ENCODE measurements around the gene LONRF2. TPM values are rescaled to one million over a fixed set of nuclear protein-coding genes. Genes with fewer than 3 reads are reported as not detected.
"Not testable (repeated sequence)": the region's sequence is repeated elsewhere in the genome, so short reads cannot be mapped to it uniquely, and the experiment has no call there.

The LONRF2 gene
- total RNA-seq, 1 donor from 2014 or later = under 0.01 TPM

DNA sequence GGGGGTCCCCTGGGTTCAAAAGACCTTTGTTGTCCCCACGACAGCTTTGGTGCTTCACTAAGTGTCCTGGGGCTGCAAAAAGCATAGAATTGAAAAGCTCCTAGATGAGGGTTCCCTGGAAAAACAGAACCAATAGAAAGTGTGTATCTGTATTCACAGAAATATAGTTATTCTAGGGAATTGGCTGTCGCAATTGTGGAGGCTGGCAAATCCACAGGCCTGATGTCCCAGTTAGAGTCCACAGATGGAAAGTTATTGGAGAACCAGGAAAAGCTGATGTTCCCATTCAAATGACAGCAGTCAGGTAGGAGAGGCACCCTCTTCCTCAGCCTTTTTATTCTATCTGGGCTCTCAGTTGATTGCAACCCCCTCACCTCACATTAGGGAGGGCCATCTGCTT lies 65.5 kb downstream of the LONRF2 start:
- DNase-seq (ENCODE audit: extremely low read depth, low read depth, low spot score) = no peak

DNA sequence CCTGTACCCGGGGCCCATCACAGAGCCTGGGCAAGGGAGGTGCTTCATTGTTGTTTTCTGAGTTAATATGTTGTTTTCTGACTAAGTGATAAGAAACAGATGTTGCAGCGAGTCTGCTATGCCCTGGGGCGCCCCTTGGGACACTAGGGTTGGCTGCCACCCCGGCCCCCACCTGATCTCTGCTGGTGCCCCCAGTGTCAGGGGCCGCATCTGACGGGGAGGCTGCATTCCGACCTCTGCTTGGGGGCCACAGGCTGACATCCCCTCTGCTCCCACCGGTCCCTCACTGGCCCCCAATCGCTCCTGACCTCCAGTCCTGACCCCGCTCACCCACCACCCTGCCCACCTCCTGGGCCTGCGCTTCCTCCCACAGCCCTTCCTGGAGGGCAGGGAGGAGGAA lies 65.9 kb downstream of the LONRF2 start:
- no peak for DNase-seq (ENCODE audit: extremely low read depth, low read depth, low spot score)

DNA sequence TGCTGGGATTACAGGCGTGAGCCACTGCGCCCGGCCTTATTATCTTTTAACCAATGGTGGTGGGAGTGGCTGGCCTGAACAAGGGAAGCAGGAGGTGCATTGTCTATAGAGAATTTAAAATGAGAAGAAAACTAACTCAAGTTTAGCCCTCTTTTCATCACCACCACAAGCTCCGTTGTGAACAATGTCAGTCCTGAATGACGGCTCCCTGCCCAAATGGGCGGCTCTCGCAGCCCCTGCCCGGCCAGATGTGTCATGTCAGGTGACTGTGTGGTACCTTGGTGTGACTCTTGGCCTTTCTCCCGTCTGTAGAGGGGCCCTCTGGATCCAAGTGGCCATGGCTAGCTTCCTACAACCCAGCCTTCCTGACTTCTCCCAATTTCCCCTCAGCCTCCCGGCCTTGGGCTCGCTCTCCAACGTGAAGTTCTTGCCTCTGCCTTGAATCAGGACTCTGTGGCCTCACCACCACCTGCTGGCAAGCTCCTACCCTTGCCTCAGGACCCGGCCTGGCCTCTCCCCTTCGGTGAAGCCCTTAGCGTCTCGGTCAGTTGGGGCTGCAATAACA lies 67.6 kb downstream of the LONRF2 start:
- no peak for DNase-seq (ENCODE audit: extremely low read depth, low read depth, low spot score)

DNA sequence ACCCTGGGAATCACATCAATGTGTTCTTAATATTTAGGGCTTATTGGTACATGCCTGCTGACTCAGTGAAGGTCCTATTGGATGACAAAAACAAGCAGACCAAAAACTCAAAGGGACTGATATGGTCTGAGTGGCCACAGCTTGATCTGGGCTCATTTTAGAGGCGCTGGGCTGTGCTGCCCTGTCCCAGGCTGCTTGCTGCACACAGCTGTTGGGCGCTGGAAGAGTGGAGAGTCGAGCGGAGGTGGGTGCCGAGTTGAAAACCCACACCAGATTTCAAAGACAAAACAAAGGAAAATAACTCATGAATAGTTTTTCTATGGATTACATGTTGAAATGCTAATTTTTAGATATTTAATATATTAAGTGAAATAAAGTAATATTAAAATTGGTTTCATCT lies 68.5 kb downstream of the LONRF2 start:
- DNase-seq (ENCODE audit: extremely low read depth, low read depth, low spot score) = no peak

DNA sequence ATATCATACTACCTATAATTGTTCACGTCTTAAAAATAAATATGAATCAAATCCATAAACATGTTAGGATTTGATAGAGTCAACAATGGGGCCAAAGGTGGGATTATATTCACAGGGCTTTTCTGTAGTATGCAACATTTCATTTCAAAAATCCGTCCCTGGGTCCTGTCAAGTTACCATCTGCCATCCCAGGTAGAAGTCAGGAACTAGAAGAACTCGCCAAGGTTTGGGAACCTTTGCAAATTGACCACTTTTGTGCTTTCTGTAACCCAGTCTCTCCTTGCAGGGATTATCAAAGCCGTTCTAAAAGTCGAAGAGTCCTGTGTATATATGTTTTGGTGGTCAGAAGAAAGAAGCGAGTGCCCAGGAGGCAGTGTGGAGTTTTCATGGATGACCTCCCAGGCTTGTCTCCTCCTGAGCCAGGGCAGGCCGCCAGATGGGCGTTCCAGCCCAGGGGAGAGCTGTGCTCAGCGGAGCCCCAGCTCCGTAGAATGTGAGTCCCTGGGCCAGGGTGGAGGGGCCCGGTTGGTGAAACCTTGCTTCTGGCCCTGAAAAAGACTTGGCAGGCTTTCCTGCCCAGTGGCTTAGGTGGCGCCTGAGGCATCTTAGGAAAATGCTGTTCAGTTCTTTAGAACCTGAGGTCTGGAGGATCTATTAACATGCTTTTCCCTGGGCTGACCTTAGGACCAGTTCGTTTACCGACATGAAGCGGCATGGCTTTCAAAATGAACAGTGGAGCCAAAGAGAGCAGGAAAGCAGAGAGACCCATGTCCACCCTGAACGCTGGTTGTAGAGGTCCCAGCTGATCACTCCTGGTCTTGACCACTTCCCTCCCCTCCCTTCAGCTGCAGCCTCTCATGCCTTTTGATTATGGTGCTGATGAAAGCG lies 69.2 kb downstream of the LONRF2 start:
- no peak for DNase-seq (ENCODE audit: extremely low read depth, low read depth, low spot score)

DNA sequence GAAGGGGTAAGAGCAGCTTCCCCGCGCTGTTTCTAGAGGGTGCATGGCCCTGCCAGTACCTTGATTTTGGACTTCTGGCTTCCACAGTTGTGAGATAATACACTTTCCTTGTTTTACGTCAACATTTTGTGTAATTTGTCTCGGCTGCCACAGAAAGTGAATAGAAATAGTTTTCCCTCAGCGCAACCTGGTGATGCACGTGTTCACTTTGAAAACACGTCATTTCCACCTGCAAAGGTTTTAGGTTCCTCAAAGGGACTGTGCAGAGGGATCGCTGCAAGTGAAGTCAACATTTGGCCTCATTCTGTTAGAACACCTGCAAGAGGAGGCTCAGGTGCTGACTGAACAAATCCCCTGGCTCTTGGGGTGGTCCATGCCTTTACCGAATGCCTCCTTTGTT lies 71.7 kb downstream of the LONRF2 start:
- no peak for DNase-seq (ENCODE audit: extremely low read depth, low read depth, low spot score)

DNA sequence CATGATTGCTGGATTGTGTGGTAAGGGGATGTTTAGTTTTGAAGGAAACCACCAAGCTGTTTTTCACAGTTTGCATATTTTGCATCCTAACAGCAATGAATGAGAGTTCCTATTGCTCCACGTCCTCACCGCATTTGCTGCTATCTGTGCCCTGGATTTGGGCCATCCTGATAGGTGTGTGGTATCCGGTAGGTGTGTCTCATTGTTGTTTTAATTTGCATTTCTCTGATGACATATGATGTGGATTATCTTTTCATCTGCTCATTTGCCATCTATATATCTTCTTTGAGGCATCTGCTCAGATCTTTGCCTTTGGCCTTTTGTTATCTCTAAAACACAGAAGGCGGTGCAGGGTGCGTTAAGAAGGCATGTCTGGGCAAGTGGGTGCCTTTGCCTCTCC lies 73.3 kb downstream of the LONRF2 start:
- no peak for DNase-seq (ENCODE audit: extremely low read depth, low read depth, low spot score)

DNA sequence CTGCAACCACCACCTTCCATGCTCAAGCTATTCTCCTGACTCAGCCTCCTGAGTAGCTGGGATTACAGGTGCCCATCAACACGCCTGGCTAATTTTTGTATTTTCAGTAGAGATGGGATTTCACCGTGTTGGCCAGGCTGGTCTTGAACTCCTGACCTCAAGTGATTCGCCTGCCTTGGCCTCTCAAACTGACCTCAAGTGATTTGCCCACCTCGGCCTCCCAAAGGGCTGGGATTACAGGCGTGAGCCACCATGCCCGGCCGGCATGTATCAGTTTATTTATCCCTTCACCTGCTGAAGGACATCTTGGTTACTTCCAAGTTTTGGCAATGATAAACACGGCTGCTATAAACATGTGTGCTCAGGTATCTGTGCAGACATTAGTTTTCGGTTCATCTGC lies 73.7 kb downstream of the LONRF2 start:
- not testable (repeated sequence) for DNase-seq (ENCODE audit: extremely low read depth, low read depth, low spot score)

DNA sequence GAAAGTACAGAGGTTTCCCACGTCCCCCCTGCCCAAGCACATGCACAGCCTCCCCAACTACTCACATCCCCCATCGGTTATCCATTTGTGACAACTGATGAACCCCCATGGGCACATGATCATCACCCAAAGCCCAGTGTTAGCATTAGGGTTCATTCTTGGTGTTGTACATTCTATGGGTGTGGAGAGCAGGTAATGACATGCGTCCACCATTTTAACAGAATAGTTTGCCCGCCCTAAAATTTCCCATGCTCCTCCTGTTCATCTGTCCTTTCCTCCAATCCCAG lies 74.3 kb downstream of the LONRF2 start:
- DNase-seq (ENCODE audit: extremely low read depth, low read depth, low spot score) = no peak

DNA sequence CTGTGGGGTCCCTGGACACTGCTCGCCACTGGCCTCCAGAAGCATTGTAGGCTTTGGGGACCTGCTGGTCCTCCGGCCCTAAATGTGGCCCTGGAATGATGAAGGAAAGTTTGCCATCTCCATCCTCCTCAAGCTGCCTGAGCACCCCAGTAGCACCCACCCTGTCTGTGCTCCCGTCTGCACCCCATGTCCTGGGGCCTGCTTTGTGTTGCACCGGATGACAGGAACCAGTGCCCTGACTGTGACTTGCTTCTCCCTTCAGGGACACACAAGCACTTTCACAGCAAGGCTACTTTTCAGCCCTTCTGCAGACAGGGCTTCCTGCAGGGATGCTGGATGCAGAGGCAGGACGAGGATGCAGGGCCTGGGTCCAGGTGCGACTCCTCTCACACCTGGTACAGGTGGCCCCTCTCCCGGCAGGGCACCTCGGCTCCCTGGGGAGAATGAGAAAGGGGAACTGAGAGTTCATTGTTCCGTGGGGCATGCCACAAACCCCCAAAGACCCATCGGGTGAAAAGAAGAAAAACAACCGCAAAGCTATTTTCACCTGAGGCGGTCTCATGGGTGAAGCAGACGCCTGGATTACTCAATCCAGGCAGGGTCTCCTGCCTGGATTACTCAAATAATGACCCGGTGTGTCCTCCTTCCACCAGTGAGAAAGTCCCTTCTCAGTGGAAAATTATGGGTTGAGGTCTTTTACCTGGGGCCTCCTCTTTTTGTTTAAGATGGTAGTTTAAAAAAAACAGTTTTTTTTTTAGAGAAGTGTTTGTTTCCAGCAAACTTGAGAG lies 74.9 kb downstream of the LONRF2 start:
- no peak for DNase-seq (ENCODE audit: extremely low read depth, low read depth, low spot score)

DNA sequence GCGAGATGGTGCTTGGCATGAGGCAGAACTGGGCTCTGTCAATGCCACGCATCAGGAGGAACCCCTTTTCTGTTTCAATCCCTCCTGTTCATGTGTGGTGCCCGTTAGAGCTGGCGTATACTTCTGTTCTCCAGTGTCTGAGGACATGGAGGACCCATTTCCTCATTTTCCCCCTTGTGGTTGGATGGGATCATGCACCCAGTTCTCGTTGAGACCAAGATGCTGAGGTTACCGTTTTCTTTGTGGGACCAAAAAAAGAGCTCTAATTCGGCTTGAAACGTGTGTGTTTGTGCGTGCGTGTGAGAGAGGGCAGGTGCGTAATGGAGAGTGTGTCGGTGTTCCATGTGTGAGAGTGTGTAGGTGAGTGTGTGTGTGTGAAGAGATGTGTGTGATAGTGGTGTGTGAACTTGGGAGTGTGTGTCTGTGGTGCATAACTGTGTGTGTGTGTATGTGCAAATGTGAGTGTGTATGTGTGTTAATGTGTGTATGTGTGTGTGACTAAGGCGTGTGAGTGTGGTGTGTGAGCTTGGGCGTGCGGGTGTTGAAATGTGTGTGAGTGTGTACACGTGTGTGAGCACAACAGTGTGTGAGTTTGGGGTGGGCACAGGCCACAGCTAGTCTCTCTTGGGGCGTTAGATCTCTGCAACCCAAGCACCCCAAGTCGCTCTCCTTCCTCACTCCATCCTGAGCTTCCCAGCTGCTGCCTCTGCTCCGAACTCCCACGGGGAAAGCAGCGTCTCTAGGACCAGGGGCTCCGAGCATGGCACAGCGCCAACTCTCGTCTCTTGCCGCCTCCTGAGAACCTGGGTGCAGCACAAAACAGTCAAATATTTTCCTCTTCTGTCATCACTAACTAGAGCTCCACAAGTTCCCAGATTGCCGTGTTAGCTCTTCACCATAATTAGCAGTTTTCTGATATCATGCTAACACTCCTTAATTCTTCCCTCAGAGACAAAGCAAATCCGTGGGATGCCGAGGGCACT lies 75.8 kb downstream of the LONRF2 start:
- peak; percentile 9 for DNase-seq (ENCODE audit: extremely low read depth, low read depth, low spot score)

DNA sequence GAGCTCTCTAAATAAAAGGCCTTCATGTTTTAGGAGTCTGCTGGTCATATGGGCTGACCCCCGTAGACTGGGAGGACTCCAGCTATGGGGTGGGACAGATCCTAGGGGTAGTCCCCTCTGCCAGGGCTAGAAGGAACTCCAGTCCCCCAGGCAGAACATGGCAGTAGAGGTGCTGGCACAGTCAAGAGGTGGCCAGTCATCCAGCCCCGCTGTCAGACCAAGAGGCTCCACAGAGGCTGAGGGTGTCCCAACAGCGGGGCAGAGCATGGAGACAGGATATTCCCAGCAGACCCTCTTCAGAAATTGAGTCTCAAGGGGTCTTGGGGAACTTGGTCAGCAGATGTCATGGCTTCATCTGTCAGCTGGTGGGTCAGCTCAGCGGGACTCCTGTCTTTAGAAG lies 76.6 kb downstream of the LONRF2 start:
- DNase-seq (ENCODE audit: extremely low read depth, low read depth, low spot score) = no peak

DNA sequence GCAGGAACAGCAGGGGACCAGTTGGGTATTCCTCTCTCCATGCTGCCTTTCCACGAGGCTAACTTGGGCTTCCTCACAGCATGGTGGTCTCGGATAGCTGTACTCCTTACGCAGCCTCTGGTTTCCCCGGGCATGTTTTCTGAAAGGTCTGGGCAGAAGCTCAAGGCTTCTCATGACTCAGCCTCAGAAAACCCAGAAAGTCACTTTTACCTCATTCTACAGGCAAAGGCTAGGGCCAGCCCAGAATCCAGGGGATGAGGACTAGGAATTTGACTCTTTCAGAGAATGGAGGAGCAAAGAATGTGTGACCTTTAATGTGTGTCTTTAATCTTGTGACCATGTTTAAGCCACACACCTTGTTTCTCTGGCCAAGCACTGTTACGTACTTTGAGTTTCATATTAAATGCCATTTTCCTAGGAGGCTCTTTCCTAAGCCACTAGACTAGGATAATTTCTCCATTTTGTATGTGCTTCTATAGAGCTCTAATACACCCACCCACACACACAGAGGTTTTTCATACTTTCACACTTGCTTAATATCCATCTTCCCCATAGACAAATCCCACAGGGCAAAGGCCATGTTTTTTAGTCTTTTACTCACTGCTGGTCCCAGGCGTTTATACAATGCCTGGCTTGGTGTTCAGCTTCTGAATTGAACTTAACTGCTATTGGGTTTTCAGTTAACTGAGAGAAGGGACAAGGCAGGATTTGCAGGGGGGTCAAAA lies 77.3 kb downstream of the LONRF2 start:
- DNase-seq (ENCODE audit: extremely low read depth, low read depth, low spot score) = no peak

DNA sequence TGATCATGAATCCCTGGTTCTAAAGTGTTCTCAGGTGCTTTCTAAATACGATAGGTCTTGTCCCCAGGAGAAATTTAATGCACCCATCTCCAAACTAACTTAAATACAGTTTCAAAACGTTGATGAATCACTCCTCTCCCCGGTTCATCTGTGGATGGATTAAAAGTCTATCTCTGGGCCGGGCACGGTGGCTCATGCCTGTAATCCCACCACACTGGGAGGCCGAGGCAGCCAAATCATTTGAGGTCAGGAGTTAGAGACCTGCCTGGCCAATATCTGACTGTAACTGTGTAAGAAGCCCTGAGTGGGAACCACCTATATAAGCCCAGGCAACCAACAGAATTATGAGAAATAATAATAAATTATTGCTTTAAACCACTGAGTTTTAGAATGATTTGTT lies 78.7 kb downstream of the LONRF2 start:
- no peak for DNase-seq (ENCODE audit: extremely low read depth, low read depth, low spot score)

DNA sequence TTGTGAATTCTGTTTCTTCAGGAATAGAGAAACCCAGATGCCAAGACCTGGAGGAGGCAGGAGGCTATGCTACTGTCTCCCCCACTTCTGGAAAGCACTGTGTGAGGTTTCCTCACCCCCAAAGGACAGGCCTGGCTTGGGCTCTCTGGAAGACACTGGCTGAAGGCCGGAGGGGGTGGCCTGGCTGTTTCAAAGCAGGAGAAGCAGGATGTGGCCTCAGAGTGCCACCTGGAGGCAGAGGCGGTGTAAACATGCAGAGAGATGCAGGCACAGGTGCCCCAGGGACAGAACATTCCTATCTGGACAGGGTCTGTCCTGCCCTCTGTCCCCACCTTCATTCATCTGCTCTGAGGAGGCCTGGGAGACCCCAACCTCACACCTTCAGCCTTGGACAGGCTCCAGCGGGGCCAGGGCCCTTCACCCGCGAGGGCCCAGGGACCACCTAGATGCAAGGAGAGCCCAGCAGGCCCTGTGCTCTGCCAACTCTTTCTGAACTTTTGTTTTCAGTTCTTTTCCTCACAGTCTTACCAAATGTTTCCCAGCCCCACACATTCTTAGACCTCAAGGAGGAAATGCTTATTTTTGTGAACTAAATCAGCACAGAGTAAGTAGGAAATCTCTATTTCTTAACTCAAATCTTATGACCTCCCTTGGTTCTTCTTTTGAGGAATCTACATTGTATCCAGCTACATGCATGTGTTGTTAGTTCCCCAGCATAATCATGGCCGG lies 79.2 kb downstream of the LONRF2 start:
- DNase-seq (ENCODE audit: extremely low read depth, low read depth, low spot score) = peak; percentile 14

DNA sequence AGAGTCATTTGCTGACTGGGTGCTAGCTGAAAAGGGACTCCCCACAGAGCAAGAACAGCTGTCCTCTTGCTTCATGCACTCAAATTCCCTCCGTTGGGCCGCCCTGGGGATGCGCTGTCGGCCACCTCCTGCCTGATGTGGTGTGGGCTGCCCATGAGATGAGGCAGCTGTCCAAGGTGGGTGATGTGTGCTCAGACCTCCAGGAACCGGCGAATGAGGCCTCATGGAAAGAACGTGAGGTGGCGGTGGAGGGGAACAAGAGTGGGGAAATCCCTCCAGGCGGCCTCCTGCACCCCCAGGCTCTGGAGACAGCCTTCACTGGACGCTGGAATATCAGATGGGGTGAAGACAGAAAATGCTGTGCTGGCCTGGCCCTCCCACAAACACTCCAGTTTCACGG lies 79.8 kb downstream of the LONRF2 start:
- DNase-seq (ENCODE audit: extremely low read depth, low read depth, low spot score) = no peak

DNA sequence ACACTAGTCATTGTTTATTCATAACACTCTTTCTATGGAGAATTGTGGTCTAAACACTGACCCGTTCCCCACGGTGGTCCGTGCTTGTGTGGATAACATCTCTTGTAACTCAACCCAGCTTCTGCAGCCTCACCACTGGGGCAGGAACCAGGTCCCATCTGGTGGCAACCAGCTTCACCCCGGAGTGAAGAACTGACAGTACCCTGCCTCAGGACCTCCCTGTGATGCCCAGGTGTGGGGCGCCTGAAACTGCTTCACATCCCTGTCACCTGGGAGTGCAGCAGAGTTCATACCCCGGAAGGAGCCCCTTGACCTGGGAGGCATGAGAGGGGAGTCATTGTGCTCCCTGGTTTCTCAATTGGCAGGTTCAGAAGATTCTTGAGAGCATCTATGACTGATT lies 81.1 kb downstream of the LONRF2 start:
- DNase-seq (ENCODE audit: extremely low read depth, low read depth, low spot score) = no peak

DNA sequence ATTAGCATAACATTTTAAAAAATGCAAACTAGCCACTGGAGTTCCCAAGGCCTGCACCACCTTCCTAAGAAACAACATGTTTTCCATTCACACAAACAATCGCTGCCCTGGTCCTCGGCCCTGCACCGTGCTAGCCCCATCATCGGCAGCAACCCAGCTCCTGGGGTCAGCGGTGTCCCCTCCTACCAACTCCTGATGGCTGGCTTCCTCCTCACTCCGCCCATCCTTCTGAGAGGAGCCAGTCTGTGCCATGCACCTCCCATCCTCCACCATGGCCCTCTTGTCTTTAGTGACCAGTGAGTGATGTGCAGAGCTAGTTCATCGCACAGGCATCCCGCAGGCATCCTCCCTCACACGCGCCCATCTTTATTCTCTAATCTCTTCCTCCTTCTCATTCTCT lies 81.9 kb downstream of the LONRF2 start:
- DNase-seq (ENCODE audit: extremely low read depth, low read depth, low spot score) = no peak

DNA sequence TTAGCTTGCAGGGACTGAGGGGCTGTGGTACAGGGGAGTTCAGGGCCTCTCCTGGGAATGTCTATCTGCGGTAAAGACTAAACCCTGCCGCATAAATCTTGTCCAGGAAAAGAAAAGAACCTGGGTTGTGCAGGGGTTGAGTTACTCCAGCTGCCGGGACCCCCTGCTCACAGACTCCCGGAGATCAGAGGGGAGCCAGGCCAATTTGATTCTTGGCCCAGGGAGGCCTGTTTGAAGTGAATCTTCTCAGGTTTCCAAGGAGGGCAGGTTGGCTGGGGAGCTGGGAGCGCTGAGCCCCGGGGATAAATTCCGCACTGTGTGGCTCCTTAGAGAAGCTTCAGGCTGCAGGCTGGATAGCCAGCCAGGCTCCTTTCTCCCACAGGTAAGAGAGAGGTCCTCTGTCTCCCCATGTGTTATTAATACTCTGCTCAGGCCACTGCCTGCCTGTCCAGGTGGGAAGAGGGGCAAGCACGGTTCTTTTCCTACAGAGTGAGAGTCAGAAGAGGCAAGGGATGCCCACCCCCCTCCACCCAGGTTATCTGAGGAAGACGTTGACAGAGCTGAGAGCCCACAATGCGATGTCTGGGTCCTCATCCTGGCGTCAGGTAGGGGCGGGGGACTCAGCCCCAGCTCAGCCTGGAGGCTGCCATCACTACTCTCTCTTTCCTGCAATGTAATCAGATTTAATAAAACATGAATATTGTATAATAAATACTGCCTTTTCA lies 82.7 kb downstream of the LONRF2 start:
- DNase-seq (ENCODE audit: extremely low read depth, low read depth, low spot score) = no peak
